Heart left ventricle (tissue), 16 donors: ENCODE results near the gene EFCAB5. TPM values are rescaled to one million over a fixed set of nuclear protein-coding genes. Genes with fewer than 3 reads are reported as not detected.

Source experiments
- ATAC-seq, 4 donors: fragments of 200-7000 bp; cut with Tn5 transposase; one replicate each; pipeline ENCODE4 v1.9.1; 2020 to 2022; ENCODE audit warnings: moderate library complexity in 4 of 4, mild to moderate bottlenecking in 3 of 4, moderate number of reproducible peaks in 1 of 4
- DNase-seq, 5 donors: peaks; one replicate each; pipeline ENCODE4 v3.0.0-alpha.2; 2020
- H3K27ac ChIP-seq, 12 donors: fragments of 200-600 bp; sonication (generic) in 4 of 12; one replicate each; pipeline versions ENCODE4 v1.5.0 to v1.8.0; 2016 to 2022; ENCODE audit warnings: mild to moderate bottlenecking in 2 of 12
- H3K27me3 ChIP-seq, 9 donors: fragments of 200-600 bp; sonication (generic) in 2 of 9; one replicate each; pipeline versions ENCODE4 v1.5.1 to v1.8.0; 2016 to 2022; ENCODE audit warnings: mild to moderate bottlenecking in 3 of 9
- H3K36me3 ChIP-seq, 9 donors: fragments of 200-600 bp; sonication (generic) in 2 of 9; one replicate each; pipeline versions ENCODE4 v1.5.0 to v1.8.0; 2018 to 2022; ENCODE audit warnings: mild to moderate bottlenecking in 2 of 9
- H3K4me1 ChIP-seq, 12 donors: fragments of 200-600 bp; sonication (generic) in 4 of 12; one replicate each; pipeline versions ENCODE4 v1.5.0 to v1.8.0; 2016 to 2022; ENCODE audit warnings: mild to moderate bottlenecking in 3 of 12
- H3K4me3 ChIP-seq, 12 donors: fragments of 200-600 bp; sonication (generic) in 4 of 12; one replicate each; pipeline versions ENCODE4 v1.5.0 to v1.8.0; 2017 to 2022; ENCODE audit warnings: mild to moderate bottlenecking in 9 of 12, moderate library complexity in 4 of 12
- H3K9me3 ChIP-seq, 12 donors: fragments of 200-600 bp; sonication (generic) in 4 of 12; one replicate each; pipeline versions ENCODE4 v1.5.0 to v1.8.0; 2016 to 2022; ENCODE audit warnings: mild to moderate bottlenecking in 1 of 12
- POLR2A ChIP-seq, 2 donors: fragments of 450-650 bp; IDR thresholded peaks; one replicate each; pipeline ENCODE4 v1.6.1; 2017; ENCODE audit warnings: antibody characterized with exemption in 2 of 2, mild to moderate bottlenecking in 2 of 2, moderate library complexity in 2 of 2
- WGBS, 4 donors: extraction: QIAGEN DNeasy Blood & Tissue Kit in 2 of 4; methylation state at CpG; one replicate each; pipeline versions ENCODE4 v1.1.5 to v1.1.7; 2013 to 2018; 5-methylcytosine and 5-hydroxymethylcytosine counted together
- intact Hi-C, 10 donors: fragments of 100-400 bp; cut with DNase I; formaldehyde crosslinking; loops; one replicate each; pipeline versions ENCODE4 v1.11.1 to v1.14.2; 2022
- polyA plus RNA-seq, 2 donors: library from polyadenylated mRNA; stranded (reverse); fragments of 200-250 nt; gene quantifications; one replicate each; pipeline ENCODE4 v1.2.3, GENCODE V29; 2013
- total RNA-seq, 9 donors: library from RNA; depleted of rRNA in 2 of 9; stranded (reverse); fragments of >200 nt in 2 of 9; fragmentation: NEBNext Ultra II Directional in 3 of 9; extraction: Animal tissue kit (Norgen Biotek cat#: 25700) in 3 of 9; gene quantifications; one replicate each; pipeline versions ENCODE4 v1.1.0 to v1.2.4, GENCODE V29; 2016 to 2023
- TF ChIP-seq, protein P1 (sequence below), 12 donors: fragments of 200-600 bp; sonication (generic) in 4 of 12; IDR thresholded peaks; one replicate each; pipeline versions ENCODE4 v1.5.0 to v1.8.0; 2018 to 2022; ENCODE audit warnings: antibody characterized with exemption in 12 of 12, mild to moderate bottlenecking in 5 of 12
- donor health status: ischemic (EF 13 %, LVEDD 7.1; RV severe dilation, severe dysfunction).
- donor health status: healthy with polysubstance abuse.
- donor health status: DM: no; HTN: yes; CAD: no.
- donor health status: DM: no; HTN: no; CAD: no.
- donor health status: ischemic (EF 25% LVEDD 6.9; RV normal size, moderate dysfunction).
- donor health status: ischemic (EF 25% LVEDD 5.7; RV mildly dilated, moderate dysfunction).
- donor health status: healthy.
- donor health status: DM: yes; HTN: yes; CAD: no.
- donor health status: ischemic (EF 35%, LVEDD 5.7; RV mildly dilated, moderate dysfunction).
- donor health status: nonischemic (EF 11% LVEDD 7.7; RV severe dilation, severe dysfunction).
- donor health status: DM: yes; HTN: yes; CAD: no.
- donor health status: PGD.
- donor health status: ischemic (EF 29% LVEDD 5.4; RV normal size, mild dysfunction).
- donor health status: nonischemic (EF 23%, LVEDD 6.1; RV moderate dilation, normal function).

EFCAB5 gene
- total and polyA plus RNA-seq, 11 donors: 0.01 to 1.2 (median 0.61) TPM; not detected in 6

DNA sequence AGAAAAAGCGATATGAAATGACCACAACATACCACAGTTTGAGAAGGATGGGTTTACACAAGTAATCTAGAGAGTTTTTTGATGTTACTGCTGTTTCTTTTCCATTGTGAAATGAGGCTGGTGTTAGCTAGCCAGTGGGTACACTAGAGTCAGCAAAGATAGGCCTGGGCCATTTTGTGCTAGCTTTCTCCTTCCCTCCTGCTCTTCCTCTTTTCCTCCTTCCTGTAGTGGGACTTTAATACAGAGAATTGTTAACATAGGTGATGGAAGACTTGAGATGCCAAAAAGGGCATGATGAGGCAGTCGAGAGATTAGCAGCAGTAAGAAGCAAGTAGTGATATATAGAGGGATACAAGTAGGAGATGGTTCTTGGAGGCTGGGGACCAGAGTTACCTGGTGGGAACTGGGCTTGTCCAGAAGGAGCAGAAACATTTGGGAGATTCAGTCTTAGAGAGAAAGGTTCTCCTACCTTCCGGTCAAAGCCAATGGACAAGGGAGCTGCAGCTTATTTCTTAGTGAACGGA, 182.9 kb downstream of the EFCAB5 start:
- TF ChIP-seq, protein P1, sequence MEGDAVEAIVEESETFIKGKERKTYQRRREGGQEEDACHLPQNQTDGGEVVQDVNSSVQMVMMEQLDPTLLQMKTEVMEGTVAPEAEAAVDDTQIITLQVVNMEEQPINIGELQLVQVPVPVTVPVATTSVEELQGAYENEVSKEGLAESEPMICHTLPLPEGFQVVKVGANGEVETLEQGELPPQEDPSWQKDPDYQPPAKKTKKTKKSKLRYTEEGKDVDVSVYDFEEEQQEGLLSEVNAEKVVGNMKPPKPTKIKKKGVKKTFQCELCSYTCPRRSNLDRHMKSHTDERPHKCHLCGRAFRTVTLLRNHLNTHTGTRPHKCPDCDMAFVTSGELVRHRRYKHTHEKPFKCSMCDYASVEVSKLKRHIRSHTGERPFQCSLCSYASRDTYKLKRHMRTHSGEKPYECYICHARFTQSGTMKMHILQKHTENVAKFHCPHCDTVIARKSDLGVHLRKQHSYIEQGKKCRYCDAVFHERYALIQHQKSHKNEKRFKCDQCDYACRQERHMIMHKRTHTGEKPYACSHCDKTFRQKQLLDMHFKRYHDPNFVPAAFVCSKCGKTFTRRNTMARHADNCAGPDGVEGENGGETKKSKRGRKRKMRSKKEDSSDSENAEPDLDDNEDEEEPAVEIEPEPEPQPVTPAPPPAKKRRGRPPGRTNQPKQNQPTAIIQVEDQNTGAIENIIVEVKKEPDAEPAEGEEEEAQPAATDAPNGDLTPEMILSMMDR (IDR thresholded peaks at IDR 0.05): no peak
- no peak for TF ChIP-seq POLR2A (IDR thresholded peaks at IDR 0.05)
- Histone ChIP-seq H3K4me3 (no peak overlapping the region), H3K4me1 (peaks cover 0 to 48% (median 9%) of the 10 kb centered on the region in 12 donors), H3K27me3 (no peaks in the 10 kb centered on the region), H3K27ac (no peak overlapping the region), H3K36me3 (peaks cover 0 to 75% (median 47%) of the 10 kb centered on the region in 9 donors), H3K9me3 (no peaks in the 10 kb centered on the region)
- ATAC-seq (no peak), DNase-seq (no peak)
- intact Hi-C loops: loop anchor here in 2 of 10 donors (5.0 to 10.0 kb wide), 3 partner anchors 153 to 350 kb away; partner anchors contain the start of genes GOSR1 (in 1 of the 2) and TMIGD1 (in 1 of the 2)
- 93 to 98% (median 95%) methylated on average over 4 of the region's 4 CpGs for WGBS, 4 donors

DNA sequence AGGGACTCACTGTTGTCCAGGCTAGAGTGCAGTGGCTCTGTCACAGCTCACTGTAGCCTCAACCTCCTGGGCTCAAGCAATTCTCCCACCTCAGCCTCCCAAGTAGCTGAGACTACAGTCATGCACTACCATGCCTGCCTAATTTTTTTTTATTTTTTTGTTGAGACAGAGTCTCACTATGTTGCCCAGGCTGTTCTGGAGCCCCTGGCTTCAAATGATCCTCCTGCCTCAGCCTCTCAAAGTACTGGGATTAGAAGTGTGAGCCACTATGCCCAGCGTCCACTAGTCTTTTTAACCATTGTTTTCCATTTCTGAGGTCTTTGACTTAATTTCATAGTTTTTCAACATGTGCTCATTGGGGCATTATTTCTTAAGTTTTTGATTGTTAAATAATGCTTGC, 188.7 kb downstream of the EFCAB5 start:
- ATAC-seq: no peak
- Histone ChIP-seq H3K36me3 (peaks cover 0 to 70% (median 18%) of the 10 kb centered on the region in 9 donors), H3K27ac (no peak overlapping the region), H3K9me3 (no peaks in the 10 kb centered on the region), H3K4me3 (no peak overlapping the region), H3K27me3 (no peaks in the 10 kb centered on the region), H3K4me1 (peaks cover 0 to 29% (median 6%) of the 10 kb centered on the region in 12 donors)
- TF ChIP-seq, protein P1 (IDR thresholded peaks at IDR 0.05): no peak
- no peak for TF ChIP-seq POLR2A (IDR thresholded peaks at IDR 0.05)
- intact Hi-C loops: loop anchor here in 1 of 10 donors (5.0 kb wide), 1 partner anchor 152 kb away; no protein-coding TSS in a partner anchor
- DNase-seq: no peak
- 91 to 97% (median 95%) methylated on average over 1 of the region's 1 CpG for WGBS, 4 donors

DNA sequence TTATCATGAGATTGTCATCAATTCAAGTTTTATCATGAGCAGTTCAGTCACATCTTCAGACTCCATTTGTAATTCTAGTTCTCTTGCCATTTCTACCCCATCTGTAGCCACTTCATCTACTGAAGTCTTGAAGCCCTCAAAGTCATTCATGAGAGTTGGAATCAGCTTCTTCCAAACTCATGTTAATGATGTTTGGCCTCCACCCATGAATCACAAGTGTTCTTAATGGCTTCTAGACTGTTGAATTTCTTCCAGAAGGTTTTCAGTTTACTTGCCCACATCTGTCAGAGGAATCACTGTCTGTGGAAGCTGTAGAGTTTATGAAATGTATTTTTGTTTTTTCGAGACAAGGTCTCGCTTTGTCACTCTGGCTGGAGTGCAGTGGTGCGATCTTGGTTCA, 191.2 kb downstream of the EFCAB5 start:
- intact Hi-C loops: loop anchor here in 1 of 10 donors (5.0 kb wide), 1 partner anchor 150 kb away; no protein-coding TSS in a partner anchor
- 93 to 98% (median 96%) methylated on average over 3 of the region's 3 CpGs for WGBS, 4 donors
- Histone ChIP-seq H3K27me3 (no peaks in the 10 kb centered on the region), H3K36me3 (peaks cover 0 to 70% (median 22%) of the 10 kb centered on the region in 9 donors), H3K9me3 (no peaks in the 10 kb centered on the region), H3K27ac (no peak overlapping the region), H3K4me1 (peaks cover 0 to 21% (median 6%) of the 10 kb centered on the region in 12 donors), H3K4me3 (no peak overlapping the region)
- ATAC-seq (no peak), DNase-seq (no peak)
- no peak for TF ChIP-seq POLR2A (IDR thresholded peaks at IDR 0.05)
- TF ChIP-seq, protein P1 (IDR thresholded peaks at IDR 0.05): no peak

DNA sequence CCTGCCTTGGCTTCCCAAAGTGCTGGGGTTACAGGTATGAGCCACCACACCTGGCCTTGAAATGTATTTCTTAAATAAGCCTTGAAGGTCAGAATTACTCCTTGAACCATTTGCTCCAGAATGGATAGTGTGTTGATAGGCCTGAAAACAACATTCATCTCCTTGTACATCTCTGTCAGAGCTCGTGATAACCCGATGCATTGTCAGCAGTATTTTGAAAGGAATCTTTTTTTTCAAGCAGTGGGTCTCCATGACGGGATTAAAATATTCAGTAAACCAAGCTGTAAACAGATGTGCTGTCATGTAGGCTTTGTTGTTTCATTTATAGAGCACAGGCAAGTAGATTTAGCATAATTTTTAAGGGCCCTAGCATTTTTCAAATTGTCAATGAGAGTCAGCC, 191.8 kb downstream of the EFCAB5 start:
- no peaks in the 10 kb centered on the region for H3K9me3 ChIP-seq
- intact Hi-C loops: loop anchor here in 1 of 10 donors (5.0 kb wide), 1 partner anchor 149 kb away; no protein-coding TSS in a partner anchor
- peaks cover 0 to 26% (median 7%) of the 10 kb centered on the region in 12 donors for H3K4me1 ChIP-seq
- ATAC-seq (no peak), DNase-seq (no peak)
- TF ChIP-seq POLR2A (IDR thresholded peaks at IDR 0.05): no peak
- TF ChIP-seq, protein P1 (IDR thresholded peaks at IDR 0.05): no peak
- peaks cover 0 to 66% (median 16%) of the 10 kb centered on the region in 9 donors for H3K36me3 ChIP-seq
- no peaks in the 10 kb centered on the region for H3K27me3 ChIP-seq
- H3K27ac ChIP-seq: no peak overlapping the region
- H3K4me3 ChIP-seq: no peak overlapping the region
- WGBS, 4 donors: 96 to 100% (median 97%) methylated on average over 3 of the region's 3 CpGs
